ENCODE measurements around the gene KIAA0232.

DNA sequence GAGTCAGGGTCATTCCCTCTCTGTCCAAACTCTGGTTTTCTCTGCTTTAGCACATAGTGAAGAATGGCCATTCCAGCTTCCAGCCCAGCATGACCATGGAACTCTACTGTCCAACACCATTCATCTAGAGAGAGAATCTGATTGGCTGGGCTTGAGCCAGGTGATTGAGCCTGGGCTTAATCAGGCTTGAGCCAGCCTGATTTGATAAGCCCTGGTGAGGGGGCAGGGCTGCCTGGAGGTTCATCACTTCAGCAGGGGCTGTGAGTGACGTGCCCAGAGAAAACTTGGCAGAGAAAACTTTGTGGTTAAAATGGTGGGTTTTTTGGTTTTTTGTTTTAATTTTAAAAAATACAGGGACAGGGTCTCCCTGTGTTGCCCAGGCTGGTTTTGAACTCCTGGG, 62.5 kb downstream of the KIAA0232 start:
- TF ChIP-seq, protein P1, sequence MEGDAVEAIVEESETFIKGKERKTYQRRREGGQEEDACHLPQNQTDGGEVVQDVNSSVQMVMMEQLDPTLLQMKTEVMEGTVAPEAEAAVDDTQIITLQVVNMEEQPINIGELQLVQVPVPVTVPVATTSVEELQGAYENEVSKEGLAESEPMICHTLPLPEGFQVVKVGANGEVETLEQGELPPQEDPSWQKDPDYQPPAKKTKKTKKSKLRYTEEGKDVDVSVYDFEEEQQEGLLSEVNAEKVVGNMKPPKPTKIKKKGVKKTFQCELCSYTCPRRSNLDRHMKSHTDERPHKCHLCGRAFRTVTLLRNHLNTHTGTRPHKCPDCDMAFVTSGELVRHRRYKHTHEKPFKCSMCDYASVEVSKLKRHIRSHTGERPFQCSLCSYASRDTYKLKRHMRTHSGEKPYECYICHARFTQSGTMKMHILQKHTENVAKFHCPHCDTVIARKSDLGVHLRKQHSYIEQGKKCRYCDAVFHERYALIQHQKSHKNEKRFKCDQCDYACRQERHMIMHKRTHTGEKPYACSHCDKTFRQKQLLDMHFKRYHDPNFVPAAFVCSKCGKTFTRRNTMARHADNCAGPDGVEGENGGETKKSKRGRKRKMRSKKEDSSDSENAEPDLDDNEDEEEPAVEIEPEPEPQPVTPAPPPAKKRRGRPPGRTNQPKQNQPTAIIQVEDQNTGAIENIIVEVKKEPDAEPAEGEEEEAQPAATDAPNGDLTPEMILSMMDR (IDR thresholded peaks at IDR 0.05; ENCODE audit: low read length), result no peak
- TF ChIP-seq EZH2 (optimal IDR thresholded peaks at IDR 0.05; ENCODE audit: low read depth, low read length), result no peak
